D341Med (cell line): ENCODE measurements around the gene POU2AF3.
"Not testable (repeated sequence)": the region's sequence is repeated elsewhere in the genome, so short reads cannot be mapped to it uniquely, and the experiment has no call there.

Experiments used
- DNase-seq: peaks from one replicate; pipeline ENCODE4 v3.0.0; 2012; ENCODE audit warnings: low spot score

Gene POU2AF3

DNA sequence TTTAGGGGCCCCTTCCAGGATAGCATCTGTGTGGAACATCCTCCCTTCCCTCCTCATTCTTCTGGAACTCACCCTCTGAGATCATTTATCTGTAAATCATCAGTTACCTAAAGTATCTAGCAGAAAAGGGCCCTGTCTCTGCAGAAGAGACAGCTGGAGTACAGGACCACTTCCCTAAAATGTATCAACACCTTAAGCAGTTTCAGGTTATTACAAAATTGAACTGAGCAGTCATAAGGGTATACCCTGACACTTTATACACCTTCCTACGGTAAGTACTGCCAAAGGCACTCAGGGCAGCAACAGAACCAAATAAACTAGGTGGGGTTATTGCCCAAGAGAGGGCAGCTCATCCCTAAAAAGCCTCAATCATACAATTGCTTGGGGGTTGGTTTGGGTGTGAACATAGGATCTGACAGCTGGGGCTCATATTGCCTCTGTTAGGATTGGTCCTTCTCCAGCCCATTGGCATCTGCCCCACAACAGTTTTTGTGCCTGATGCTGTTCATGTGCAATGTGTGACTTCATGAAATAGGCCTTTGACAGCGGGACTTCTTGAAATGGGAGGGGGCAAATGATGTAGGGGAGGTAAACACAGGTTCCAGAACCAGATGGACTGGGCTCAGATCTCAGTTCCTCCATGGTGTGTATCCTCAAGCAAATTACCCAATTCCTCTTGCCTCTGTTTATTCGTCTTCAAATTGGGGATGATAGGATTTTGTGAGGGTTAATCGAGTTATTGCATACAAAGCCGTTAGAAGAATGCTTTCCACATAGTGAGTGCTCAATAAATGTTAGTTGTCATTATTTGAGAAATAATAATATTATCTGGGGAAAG is 2.9 kb downstream of the POU2AF3 start:
- DNase-seq, result no peak

DNA sequence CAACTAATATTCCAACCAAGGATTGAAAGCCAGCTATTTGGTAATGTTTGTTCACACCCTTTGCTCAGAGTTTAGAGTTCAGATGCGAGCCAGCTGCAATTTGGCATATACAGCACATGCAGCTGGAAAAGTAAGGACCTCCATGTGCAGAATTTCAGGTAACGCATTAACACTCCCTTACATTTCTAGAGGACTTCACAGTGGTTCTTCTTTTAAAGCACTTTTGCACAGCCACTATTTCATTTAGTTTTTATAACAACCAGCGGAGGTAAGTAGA is 3.4 kb downstream of the POU2AF3 start:
- no peak for DNase-seq

DNA sequence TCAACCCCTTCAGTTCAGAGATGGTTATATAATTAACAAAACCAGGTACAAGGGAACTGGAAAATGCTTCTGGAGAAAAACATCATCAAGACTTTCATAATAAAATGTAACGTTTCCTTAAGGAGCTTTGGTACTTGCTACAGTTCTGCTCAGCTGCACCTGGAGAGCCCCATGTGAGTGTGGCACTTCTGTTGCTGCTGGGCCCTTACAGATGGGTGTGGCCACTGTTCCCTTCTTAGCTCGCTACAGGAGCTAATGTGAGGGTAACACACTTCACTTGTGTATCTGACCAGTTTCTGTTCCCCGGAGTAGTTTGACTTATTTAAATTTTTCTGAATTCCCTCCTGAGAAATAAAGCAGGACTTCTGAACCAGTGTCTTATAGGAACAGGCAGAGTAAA is 4.0 kb downstream of the POU2AF3 start:
- no peak for DNase-seq

DNA sequence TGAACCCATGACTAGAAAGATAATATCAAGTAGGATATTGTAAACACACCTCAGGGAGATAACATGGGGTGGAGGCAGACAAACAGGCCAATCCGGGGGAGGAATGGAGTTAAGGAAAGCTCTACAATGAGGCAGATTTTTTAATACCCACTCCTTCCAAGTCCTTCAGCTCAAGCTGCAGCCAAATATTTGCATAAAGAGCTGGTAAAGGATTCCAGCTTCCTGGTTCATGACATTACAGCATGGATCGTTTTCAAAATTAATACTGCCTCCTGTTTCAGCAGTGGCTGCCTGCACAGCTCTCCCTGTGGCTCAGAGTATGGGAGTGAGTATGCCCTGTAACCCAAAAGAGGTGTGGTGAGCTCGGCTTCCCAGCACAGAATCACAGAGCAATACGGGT is 5.1 kb downstream of the POU2AF3 start:
- DNase-seq, result no peak

DNA sequence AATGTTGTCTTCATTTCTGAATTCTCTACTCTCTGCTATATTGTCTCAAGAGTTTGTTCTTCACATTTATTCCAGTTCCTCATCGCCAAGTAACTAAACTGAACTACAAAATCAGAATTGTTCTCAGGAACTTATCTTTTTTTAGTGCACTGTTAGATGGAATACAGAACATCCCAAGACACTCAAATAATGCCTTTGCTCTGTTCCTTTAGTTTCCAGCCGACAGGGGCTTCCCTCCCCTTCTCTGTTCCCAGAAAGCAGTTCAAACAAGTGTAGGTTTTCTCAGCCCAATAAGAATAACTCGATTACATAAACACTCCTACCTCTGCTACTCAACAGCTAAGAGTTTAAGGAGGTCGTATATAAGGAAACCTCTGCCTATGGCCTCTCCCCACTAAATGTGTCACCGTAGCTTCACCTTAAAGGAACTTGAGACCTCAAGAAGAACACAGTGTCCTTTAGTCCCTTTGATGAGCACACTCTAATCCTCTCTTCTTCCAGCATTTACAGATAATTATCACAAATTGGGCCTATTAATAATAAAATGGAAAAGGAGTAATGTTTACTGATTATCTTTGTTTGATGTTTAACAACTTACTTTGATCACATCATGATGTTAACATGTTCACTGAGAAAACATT is 6.9 kb downstream of the POU2AF3 start:
- DNase-seq, result no peak

DNA sequence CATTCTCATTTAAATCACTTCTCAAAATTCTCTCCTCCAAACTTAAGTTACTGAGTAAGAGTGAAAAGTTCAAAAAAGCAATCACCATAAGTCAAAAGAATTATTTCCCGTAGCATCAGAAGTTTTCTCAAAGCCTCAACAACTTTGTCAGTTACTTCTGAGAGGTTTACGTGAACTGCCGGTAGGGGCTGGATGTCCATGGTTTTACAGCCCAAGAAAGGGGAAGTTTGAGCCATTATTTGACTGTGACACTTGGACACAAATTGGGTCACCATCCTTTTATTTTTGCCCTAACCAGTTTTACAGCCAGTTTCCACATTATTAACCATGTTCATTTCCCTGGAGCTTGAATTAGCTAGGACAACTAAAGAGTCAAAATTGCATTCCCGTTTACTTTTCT is 7.5 kb downstream of the POU2AF3 start:
- no peak for DNase-seq

DNA sequence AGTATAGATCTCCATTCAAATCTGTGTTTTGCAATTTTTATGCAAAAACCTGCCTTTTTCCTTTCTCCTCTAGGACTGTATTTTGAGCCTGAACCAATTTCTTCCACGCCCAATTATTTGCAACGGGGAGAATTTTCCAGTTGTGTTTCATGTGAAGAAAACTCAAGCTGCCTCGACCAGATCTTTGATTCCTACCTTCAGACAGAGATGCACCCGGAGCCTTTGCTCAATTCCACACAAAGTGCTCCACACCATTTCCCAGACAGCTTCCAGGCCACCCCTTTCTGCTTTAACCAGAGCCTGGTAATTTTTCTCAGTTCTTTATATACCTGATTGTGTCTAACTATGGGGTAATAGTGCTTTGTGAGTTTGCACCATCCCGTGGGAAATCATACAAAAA is 8.0 kb downstream of the POU2AF3 start:
- no peak for DNase-seq

DNA sequence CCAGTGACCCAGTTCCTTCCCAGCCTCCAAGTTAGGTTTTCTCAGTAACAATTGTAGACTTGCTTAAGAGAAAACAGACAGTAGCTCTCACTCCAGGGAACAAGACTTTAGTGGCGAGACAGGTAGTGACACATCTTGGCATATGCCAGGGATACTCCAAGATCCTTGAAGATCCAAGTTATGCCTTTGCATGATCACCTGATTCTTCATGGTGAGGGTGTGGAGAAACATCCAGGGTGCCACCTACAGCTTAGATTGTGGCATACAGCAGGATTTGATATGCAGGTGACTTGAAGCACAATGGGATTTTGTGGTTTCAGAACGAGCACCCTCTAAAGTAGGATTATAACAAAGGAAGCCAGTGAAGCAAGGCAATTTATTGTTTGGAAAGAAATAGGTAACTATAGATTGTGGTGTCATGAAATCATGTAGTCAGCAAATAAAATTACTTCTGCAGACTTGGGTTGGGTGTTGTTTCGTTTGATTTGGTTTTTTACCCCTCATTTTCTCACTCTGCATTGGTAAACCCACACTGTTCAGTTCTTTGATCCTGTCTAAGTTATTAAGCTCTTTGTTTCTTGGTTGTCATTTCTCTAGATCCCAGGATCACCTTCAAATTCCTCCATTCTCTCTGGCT is 9.2 kb downstream of the POU2AF3 start:
- no peak for DNase-seq

DNA sequence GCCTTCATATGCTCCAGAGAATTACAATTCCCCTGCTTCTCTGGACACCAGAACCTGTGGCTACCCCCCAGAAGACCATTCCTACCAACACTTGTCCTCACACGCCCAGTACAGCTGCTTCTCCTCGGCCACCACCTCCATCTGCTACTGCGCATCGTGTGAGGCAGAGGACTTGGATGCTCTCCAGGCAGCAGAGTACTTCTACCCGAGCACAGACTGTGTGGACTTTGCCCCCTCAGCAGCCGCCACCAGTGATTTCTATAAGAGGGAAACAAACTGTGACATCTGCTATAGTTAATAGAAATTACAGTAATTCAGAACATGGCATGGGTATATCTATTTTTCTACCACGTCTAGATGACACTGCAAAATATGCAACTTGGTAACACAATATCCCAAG is 9.8 kb downstream of the POU2AF3 start:
- no peak for DNase-seq

DNA sequence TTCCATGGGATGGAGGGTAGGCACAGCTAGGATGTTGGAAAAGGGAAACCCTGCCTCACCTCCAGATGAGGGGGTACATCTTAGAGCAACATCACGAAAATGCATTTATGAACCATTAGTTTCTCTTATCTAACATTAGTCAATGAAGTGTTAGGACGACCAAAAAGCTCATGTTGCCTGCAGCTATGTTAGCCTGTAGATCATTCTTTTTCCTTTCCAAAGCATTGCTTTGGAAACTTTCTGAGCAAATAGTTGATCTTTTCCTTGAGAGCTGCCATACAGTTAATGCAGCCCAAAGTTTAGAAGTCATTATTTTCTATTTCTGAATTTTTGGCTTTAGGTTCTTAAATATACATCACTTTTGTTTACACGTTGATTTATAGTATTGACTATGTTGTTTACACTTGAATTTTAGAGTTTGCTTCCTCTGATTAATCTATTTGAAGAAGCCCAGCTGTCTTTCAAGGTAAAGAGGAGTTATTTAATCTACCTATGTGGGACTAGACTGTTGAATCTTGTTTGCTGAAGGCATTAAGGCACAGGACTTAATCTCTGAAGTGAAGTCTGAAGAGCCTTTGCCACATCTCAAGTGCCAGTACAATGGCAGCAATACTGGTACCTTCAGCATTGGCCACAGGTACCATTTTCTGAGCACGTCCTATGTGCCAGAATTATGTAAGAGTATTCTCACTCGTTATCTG is 11.0 kb downstream of the POU2AF3 start:
- DNase-seq, result no peak

DNA sequence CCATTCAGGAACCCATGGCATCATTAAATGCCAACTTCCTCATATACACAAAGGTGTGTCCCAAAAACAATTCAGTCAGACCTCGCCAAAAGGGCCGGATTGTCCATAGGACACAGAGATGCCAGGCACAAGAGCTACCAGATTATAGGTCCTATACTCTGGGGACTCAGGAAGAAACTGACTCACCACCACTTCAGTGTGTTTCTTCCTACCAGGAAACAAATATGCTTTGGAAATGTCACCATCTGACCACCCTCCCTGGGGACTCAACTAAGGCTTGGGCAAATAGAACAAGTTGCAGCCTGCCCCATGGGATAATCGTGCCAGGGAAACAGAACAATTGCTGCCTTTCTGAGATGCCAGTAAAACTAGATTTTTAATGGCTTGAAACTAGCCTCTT is 11.7 kb downstream of the POU2AF3 start:
- DNase-seq, result no peak

DNA sequence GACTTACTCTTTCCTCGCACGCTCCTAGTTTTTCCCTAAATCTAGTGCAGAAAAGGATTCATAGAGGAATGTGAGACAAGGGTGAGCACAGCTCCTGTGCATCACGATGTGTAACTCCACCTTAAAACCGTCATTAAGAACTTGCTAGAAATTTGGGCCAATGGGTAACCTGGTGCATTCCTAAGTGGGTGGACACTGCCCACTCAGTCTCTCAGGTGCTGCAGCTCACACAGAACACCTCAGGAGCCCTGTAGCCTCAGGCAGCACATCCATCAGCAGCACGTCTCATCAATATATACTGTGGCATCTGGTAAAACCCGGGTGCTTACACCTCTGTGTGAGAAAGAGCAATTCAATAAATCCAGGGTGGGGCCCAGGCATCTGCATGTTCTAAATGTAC is 12.4 kb downstream of the POU2AF3 start:
- no peak for DNase-seq

DNA sequence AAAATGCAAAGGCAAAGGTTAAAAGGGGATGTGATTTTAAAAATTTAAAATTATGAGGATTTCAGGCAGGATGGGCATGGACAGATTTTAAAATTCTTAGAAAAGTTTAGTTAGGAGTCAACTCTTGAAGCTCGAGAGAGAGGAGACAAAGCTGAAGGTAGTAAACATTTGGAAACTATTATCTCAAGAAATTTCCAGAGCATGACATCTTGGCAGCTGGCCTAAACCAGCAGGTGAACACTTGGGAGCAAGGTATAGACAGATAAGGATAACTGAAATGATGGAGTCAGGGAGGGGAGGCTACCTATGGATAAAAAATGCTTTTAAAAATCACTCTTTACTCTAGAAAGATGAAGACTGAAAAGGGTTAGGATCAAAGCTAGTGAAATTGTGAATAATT is 13.7 kb downstream of the POU2AF3 start:
- no peak for DNase-seq

DNA sequence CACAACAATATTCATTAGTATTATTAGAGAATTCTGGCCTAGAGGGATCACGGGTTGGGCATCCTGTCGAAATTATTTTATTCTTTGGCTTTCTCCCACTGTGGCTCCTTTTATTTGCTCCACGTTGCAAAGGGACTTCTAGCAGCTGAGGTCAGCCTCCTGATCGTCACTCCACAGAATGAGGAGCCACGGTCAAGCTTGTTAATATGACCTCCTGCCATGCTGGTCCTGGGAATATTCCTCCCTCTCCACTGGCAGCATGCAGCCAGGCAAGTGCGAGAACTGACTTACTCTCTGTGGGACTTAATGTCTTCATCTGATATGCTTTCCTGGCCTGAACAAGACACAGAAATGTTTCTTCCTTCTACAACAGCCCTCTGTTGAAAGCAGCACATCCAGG is 20.9 kb downstream of the POU2AF3 start:
- no peak for DNase-seq

DNA sequence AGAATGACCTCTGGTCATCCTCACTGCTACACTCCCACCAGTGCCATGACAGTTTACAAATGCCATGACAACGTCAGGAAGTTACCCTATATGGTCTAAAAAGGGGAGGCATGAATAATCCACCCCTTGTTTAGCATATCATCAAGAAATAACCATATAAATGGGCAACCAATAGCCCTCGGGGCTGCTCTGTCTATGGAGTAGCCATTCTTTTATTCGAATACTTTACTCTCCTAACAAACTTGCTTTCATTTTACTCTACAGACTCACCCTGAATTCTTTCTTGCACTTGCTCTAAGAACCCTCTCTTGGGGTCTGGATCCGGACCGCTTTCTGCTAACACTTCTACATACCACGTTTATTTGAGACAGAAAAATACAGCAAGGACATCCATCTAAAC is 21.9 kb downstream of the POU2AF3 start:
- not testable (repeated sequence) for DNase-seq

DNA sequence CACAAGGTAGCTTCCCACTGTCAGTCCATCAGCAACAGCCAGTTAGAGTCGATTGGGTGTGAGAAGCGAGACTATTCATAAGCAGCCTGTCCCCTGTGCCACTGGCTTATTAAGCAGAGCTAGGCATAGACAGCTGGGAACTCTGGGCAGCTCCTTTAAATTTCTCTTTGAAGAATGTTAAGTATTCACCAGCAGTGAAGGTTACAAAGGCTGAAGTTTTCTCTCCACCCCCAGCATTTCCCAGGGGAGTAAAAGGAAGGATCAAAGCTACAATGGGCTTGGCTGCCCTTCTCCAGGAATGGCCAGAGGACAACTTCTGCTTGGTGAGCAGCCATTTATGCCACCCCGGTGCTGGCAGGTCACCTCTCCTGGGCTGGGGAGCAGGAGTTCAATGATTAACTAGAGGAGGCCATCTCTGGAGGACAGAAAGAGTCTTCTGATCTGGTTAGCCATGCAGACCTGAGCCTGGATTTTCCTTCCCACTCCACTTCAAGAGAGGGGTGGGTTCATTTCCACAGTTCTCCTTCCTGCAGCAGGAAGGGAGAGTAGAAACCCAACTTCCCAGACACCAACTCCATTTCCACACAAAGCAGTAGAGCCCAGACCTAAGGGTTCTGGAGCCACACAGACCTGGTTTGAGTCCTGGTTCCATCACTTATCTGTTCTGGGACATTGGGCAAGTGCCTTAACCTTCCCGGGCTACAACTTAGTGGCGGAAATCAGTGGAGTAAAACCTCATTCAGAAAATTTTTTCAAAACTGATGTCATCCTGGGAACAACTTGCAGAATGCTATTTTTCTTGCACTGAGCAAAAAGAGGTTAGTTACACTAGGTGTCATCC is 22.6 kb downstream of the POU2AF3 start:
- no peak for DNase-seq

DNA sequence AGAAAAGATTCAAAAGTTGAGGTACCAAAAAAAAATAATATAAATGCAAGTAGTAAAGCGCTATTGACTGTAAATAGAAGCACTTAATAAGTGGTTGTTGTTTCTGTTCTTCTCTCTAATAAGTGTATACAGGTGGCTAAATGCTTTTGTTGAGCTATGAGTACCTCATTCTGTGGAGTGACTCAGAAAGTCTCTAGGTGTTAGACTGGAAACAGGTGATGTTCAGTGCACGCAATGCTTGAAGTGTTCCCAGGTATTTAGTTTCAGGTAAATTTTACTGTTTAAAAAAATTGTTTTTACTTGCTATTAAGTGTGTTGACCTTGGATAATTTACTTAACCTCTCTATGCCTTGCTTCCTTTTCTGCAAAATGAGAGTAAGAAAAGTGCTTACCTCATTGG is 24.2 kb downstream of the POU2AF3 start:
- no peak for DNase-seq

DNA sequence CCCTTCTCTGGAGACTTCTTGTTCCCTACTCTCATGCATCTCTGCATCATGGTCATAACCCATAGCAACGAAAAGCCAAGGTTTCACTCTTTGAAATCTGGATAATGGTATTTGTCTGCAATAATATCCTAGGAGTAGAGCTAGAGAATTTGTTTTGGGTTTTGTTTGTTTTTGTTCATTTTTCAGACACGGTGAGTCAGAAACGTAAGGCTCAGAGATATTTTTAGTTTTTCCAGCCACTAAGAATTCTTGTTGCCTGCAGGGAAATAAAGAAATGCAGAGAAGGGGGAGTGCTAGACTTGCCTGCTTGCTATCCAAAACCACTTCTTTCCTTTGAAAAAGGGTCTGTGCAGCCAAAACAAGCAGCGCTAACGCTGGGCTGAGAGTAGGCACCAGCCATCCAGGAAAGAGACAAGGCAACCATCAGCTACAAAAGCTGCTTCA is 26.0 kb downstream of the POU2AF3 start:
- DNase-seq, result no peak

DNA sequence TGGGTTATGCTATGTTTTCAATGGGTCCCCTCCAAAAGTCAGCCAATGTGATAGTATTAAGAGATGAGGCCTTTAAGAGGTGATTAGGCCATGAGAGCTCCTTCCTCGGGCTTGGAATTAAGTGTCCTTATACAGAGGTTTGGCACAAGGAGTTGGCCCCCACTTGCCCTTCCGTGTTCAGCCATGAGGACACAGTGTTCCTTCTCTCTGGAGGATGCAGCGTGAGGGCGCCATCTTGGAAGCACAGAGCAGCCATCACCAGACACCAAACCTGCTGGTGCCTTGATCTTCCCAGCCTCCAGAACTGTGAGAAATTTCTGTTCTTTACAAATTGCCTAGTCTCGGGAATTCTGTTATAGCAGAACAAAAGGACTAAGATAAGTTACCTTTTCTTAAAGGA is 26.9 kb downstream of the POU2AF3 start:
- DNase-seq, result no peak

DNA sequence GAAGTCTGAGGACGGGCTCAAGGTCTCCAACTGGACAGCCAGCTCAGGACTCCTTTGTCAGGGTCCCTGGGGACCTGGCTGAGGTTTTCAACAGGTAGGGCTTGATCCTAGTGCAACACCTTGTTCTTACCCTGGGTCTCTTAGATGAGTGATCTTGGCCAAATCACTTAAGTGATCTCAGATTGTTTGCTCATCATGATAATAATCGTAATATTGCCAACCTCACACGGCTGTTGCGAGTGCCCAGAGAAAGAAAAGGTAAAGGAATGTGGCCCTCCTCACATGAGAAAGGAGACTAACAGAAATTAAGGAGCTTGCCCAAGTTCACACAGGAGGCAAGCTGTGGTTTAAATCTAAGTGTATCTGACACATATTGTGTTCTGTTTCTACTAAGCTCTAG is 28.5 kb downstream of the POU2AF3 start:
- no peak for DNase-seq

DNA sequence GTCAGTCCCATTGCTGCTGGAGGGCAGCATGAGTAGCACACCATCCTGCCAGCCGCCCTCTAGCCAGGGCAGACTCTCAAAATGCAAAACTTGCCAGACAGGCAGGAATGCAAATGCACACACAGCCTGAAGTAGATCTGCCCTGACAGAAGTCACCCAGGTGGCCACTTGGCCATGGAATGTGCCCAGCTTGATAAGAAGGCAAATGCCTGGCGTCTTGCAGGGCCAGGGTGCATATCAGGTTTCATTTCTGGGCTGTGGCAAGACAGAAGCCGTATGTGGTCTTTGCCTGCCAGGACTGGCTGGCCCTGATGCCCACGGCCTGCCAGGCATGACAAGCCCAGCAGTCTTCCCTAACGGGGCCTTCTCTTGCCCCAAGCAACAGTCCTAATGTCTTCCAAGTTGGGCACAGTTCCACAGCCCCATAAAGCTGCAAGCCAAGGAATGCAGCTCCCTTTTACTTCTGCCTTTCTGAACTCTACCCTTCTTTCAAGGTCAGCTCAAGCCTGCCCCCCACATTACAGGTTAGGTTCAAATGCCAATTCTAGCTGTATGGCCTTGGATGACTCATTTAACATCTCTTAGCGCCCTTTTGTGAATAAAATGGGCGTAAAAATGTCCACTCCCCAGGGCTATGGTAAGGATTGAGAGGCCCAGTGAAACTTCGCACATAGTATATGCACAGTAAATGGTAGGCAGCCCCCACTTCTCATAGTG is 29.7 kb downstream of the POU2AF3 start:
- no peak for DNase-seq
